GM19035 (cell line): ENCODE data around the gene TSPEAR.
"Not testable (repeated sequence)": the region's sequence is repeated elsewhere in the genome, so short reads cannot be mapped to it uniquely, and the experiment has no call there.

ENCODE experiments used
- ATAC-seq: cut with Tn5 transposase; IDR thresholded peaks from one replicate; pipeline ENCODE4 v1.9.1; 2021; ENCODE audit not compliant: unreplicated experiment

The TSPEAR gene

GRCh38 chr21:44612669-44613229, 98.6 kb downstream of the TSPEAR start:
- no peak for ATAC-seq

DNA sequence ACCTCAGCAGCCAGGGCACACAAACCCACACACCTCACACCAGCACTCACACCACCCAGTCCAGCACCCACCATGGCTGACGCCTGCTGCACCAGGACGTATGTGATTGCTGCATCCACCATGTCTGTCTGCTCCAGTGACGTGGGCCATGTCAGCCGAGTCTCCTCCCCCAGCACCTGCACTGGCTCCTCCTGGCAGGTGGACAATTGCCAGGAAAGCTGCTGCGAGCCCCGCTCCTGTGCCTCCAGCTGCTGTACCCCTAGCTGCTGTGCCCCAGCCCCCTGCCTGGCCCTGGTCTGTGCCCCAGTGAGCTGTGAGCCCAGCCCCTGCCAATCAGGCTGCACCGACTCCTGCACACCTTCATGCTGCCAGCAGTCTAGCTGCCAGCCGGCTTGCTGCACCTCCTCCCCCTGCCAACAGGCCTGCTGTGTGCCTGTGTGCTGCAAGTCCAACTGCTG, 99.3 kb downstream of the TSPEAR start, which contains the start of gene KRTAP10-8:
KRTAP10-8 (plus strand) TSS at position 51 of the 458 bp plus-strand sequence; CDS start at position 73, 22 bp downstream.
- ATAC-seq: no peak

- no peak for ATAC-seq
These were observed 99.8 kb downstream of the TSPEAR start for GRCh38 chr21:44611551-44611950.

DNA sequence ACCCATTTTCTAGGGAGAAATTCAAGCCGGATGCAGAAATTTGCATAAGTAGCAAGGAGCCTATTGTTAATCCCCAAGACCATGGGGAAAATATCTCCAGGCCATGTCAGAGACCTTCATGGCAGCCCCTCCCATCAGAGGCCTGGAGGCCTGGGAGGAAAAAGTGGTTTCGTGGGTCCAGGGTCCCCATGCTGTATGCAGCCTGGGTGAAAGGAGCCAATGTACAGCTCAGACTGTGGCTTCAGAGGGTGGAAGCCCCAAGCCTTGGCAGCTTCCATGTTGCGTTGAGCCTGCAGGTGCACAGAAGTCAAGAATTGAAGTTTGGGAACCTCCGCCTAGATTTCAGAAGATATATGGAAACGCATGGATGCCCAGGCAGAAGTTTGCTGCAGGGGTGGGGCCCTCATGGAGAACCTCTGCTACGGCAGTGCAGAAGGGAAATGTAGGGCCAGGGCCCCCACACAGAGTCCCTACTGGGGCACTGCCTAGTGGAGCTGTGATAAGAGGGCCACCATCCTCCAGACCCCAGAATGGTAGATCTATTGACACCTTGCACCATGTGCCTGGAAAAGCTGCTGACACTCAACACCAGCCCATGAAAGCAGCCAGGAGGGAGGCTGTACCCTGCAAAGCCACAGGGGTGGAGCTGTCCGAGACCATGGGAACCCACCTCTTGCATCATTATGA, 101.1 kb downstream of the TSPEAR start:
- ATAC-seq: not testable (repeated sequence)

DNA sequence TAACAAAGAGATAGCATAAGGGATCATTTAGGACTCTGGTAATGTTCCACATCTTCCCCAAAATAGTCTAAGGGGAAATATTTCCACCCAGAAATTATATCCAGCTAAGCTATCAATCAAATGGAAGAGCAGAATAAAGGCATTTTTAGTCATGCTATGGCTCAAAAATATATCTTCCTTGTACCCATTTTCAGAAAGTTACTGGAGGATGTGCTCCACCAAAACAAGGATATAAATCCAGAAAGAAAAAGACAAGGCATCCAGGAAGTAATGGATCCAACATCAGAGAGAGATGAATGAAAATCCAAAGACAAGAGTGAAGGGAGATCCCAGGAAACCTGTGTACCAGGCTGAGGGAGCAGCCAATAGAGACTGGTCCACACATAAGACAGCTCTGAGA, 102.2 kb downstream of the TSPEAR start:
- ATAC-seq: no peak

GRCh38 chr21:44606495-44606894, 104.9 kb downstream of the TSPEAR start:
- no peak for ATAC-seq

DNA sequence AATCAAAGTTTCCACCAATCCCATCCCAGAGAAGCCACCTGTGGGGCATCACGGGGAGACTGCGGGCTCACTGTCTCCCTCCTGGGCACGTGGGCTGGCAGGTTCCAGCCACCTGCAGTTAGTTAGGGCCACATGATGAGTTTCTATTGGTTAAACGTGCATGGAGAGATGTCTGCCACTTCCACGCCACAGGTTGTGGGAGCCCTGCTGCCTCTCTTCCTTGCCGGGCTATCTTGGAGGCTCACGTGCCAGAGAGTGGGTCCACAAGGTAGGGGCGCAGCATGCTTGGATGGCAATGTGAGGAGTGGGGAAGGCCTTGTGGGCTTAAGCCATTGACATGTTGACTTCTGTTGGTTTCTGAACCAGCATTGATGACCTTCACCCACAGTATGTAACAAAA, 107.5 kb downstream of the TSPEAR start:
- ATAC-seq: no peak

DNA sequence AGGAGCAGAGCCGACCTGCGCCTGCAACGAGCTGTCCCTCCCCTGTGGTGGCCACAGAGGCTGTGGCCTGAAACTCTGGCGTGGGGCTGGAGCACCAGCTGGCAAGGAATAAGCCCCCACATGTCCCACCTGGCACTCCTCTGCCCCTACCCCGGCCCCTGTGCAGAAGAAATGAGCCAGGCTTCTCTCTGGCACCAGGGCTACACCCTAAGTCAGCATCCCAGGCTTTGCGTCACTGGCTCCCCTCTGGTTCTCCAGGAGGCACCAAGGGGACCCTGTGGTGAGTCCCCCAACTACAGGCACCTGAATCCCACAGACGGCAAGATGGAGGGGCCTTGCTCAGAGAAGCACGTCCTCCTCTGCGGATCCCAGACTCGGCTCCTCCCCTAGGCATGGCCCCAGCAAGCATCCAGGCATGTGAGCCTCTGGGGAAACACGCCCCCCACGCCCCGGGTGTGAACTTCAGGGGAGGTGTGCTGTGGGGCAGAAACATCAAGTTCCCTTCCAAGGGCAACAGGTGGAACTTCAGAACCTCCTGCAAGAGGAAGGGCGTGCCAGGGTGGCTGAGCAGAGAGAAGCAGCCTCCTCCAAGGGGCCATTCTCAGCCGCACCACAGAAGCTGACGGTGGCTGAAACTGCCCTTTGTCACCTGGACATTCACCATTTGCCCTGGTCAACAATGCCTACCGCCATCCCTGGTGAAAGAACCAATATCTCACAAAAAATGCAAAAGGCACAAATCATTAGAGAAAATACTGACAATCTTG, 108.1 kb downstream of the TSPEAR start:
- ATAC-seq: no peak

GRCh38 chr21:44602463-44602850, 108.9 kb downstream of the TSPEAR start:
- no peak for ATAC-seq

- no peak for ATAC-seq
These were observed 109.5 kb downstream of the TSPEAR start for GRCh38 chr21:44601596-44602462.

- ATAC-seq: not testable (repeated sequence)
These were observed 110.3 kb downstream of the TSPEAR start for GRCh38 chr21:44601091-44601490.

DNA sequence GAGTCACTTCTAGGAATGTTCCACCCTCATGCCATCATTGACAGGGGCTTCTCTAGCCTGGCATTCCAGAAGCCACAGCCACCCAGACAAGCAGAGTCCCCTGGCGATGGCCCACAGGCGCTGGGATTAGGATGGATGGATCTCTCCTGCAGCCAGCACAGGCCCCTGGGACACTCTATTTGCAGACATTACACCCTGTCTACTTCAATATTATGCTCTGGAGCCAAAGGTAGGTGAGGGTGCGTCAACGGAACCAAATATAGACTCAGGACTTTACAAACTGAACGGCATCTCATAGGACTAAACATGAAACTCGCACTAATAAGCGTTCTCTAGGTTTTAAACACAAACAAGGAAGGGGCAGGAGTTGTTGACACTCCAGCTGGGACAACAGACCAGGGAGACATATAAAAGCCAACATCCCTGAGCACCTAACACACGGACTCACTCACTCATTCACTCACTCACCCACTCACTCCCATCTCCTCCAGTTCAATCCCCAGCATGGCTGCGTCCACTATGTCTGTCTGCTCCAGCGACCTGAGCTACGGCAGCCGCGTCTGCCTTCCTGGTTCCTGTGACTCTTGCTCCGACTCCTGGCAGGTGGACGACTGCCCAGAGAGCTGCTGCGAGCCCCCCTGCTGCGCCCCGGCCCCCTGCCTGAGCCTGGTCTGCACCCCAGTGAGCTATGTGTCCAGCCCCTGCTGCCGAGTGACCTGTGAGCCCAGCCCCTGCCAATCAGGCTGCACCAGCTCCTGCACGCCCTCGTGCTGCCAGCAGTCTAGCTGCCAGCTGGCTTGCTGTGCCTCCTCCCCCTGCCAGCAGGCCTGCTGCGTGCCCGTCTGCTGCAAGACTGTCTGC, 111.0 kb downstream of the TSPEAR start, which contains the start of gene KRTAP10-7:
KRTAP10-7 (plus strand) TSS at position 480 of the 861 bp plus-strand sequence; CDS start at position 505, 25 bp downstream.
- ATAC-seq: not testable (repeated sequence)

- no peak for ATAC-seq
These were observed 111.9 kb downstream of the TSPEAR start for GRCh38 chr21:44599264-44600029.

GRCh38 chr21:44598061-44598460, 113.3 kb downstream of the TSPEAR start:
- ATAC-seq: no peak

DNA sequence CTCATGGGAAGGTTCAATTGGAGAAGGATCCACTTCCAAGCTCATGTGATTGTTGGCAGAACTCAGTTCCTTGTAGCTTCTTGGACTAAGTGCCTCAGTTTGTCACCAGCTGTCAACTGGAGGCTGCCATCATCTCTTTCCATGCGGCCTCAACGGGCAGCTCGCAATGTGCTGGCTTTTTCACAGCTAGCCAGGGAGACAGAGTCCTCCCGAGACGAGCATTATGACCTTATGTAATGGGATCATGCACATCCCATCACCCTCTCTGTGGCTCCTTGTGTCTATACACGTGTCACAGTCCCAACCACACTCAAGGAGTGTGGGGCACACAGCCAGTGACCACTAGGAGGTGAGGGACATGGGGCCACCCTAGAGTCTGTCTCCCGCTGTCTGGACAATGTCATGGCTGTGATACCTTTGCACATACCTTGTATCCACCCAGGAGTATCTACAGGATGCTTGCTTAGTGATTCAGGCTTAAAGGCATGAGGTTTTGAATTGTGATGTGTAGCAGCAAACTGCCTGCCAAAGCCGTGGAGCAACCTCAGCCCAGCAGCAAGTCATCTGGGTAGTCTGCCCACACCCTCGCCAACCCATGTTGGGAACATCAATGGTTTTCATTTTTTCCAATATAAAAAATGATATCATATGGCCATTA, 115.2 kb downstream of the TSPEAR start:
- no peak for ATAC-seq

DNA sequence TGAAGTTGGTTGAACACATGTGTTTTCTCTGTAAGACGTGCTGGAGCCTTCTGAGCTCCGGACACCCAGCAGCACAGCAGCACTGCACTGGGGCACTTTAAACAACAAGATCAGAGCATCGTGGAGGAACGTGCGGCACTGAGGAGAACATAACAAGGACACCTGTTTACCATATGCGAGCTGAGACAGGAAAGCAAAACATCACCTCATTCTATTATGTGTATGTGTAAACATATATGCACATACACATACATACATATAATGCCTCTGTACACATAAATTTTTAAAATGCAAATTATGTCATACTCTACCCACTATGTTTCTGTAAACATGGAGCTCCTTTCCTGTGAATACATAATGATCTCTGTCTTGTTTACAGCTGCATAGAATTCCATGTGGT, 115.8 kb downstream of the TSPEAR start:
- ATAC-seq: no peak

DNA sequence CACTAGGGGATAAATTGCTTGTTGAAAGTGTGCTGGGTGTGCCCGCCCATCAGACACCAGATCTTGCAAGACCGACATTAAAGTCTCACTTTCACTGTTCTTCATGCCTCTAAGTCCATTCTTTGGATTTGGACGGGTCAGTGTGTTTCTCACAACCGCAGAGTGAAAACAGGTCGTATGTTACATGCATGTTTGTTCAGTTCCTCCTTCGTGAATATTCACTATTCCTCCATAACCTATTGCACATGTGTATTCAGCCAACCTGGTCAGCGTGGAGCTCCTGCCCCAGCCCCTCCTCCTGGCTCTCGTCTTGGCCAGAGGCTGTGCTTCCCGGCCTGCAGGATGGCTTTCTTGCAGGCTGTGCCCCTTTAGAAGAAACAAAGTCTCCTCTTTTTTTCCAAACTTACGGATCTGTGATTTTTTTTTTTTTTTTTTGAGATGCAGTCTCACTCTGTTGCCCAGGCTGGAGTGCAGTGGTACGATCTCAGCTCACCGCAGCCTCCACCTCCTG, 116.9 kb downstream of the TSPEAR start:
- ATAC-seq: no peak

DNA sequence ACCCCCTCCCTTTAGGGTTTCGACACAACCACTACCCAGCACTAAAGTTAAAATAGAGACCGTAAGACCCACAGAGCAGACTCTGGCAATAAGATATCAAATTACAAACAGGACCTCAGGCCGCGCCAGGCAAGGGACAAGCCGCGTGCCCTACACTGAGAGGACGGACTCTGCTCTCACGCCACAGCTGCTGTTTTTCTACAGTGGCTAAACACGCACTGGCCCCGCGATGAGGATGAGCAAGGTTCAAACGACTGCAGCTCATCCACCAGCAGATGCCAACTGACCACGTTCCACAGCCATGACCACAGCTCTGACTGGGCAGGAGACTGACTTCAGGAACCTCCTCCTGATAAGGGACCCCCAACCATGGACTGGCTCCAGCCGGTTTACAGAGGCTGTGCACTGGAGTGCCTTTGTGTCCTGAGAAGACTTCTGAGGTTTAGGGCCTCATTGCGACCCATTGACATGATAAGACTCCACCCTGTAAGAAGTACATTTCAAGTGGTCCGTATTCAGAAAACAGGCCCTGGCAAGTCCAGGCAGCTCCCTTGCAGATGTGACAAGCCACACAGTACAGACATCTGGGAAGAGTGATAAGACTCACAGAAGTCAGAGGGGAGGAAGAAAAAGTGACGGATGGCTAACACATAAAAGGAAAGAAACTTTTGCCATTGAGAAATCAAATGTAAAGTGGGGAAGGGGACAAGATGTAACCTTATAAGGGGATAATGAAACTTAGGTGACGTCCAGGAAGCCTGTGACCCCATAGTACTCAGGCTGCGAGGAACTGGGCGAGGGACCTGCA, 117.6 kb downstream of the TSPEAR start:
- ATAC-seq: no peak
